SH-SY5Y (cell line): ENCODE data around the gene RAB6D.
"Not testable (repeated sequence)": the region's sequence is repeated elsewhere in the genome, so short reads cannot be mapped to it uniquely, and the experiment has no call there.

ENCODE experiments used
- GATA2 ChIP-seq: IDR thresholded peaks from 2 replicates; pipeline ENCODE4 v1.6.1; 2011; ENCODE audit warnings: mild to moderate bottlenecking, low read depth, low read length
- GATA3 ChIP-seq: IDR thresholded peaks from 2 replicates; pipeline ENCODE4 v1.6.1; 2011; ENCODE audit warnings: low read depth, mild to moderate bottlenecking, low read length, moderate library complexity

The RAB6D gene

GRCh38 chr2:131363703-131364186 is at the start of gene RAB6D:
TSS of gene RAB6D (minus strand) at chr2:131364168. CDS start at chr2:131363720, 448 bp downstream.
- TF ChIP-seq GATA2, GATA3: not testable (repeated sequence)

GRCh38 chr2:131413148-131413747 is 49.3 kb upstream of the RAB6D start:
- TF ChIP-seq GATA3 (no peak), GATA2 (no peak)

- TF ChIP-seq GATA2: no peak
- no peak for TF ChIP-seq GATA3
Observed at GRCh38 chr2:131410173-131410572, 46.2 kb upstream of the RAB6D start.

GRCh38 chr2:131408778-131409177 is 44.8 kb upstream of the RAB6D start:
- TF ChIP-seq GATA2: no peak
- no peak for TF ChIP-seq GATA3

- TF ChIP-seq GATA2: no peak
- TF ChIP-seq GATA3: no peak
Observed at GRCh38 chr2:131408207-131408606, 44.2 kb upstream of the RAB6D start.

GRCh38 chr2:131404753-131405152 is 40.8 kb upstream of the RAB6D start:
- TF ChIP-seq GATA2 (no peak), GATA3 (no peak)

- TF ChIP-seq GATA3: no peak
- no peak for TF ChIP-seq GATA2
Observed at GRCh38 chr2:131402320-131403039, 38.5 kb upstream of the RAB6D start.

- TF ChIP-seq GATA2: no peak
Observed at GRCh38 chr2:131400849-131401248, 36.9 kb upstream of the RAB6D start.

- TF ChIP-seq GATA2 (no peak), GATA3 (no peak)
Observed at GRCh38 chr2:131394147-131394931, 30.4 kb upstream of the RAB6D start.

GRCh38 chr2:131389657-131390056 is 25.7 kb upstream of the RAB6D start:
- TF ChIP-seq GATA2 (no peak), GATA3 (no peak)

GRCh38 chr2:131369954-131370353 is 6.0 kb upstream of the RAB6D start:
- TF ChIP-seq GATA3 (no peak), GATA2 (no peak)

- TF ChIP-seq GATA3 (no peak), GATA2 (no peak)
Observed at GRCh38 chr2:131367352-131367751, 3.4 kb upstream of the RAB6D start.

- TF ChIP-seq GATA3: no peak
- TF ChIP-seq GATA2: no peak
Observed at GRCh38 chr2:131366643-131367042, 2.7 kb upstream of the RAB6D start.

GRCh38 chr2:131365452-131365851 is 1.5 kb upstream of the RAB6D start:
- TF ChIP-seq GATA3 (no peak), GATA2 (no peak)

GRCh38 chr2:131349021-131349420 is 14.9 kb downstream of the RAB6D start:
- TF ChIP-seq GATA3 (no peak), GATA2 (no peak)
